GM12801 (cell line): ENCODE data around the gene EWSR1.

Experiments
- TF ChIP-seq, protein P1 (sequence below): IDR thresholded peaks from one replicate; pipeline ENCODE4 v1.5.1; 2011; ENCODE audit warnings: control low read depth; ENCODE audit not compliant: insufficient read length; ENCODE audit errors: extremely low read depth

The EWSR1 gene

DNA sequence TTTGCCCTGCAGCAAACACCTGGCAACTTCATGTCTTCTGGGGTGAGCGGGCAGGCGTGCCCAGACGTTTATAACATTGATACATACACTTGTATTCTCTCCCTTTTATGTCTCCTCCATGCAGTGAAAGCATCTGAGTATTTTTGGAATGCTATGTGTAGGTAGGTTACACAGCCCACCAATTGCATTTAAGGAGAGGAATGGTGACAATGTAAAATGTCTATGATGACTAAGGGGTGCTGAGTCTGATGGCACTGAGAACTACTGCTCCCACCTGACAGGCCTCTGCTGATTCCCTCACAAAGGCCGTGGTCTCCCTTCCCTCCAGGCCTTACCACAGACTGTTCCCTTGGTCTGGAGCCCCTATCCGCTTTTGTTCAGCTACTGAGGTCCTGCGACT, 70.3 kb downstream of the EWSR1 start:
- TF ChIP-seq, protein P1, sequence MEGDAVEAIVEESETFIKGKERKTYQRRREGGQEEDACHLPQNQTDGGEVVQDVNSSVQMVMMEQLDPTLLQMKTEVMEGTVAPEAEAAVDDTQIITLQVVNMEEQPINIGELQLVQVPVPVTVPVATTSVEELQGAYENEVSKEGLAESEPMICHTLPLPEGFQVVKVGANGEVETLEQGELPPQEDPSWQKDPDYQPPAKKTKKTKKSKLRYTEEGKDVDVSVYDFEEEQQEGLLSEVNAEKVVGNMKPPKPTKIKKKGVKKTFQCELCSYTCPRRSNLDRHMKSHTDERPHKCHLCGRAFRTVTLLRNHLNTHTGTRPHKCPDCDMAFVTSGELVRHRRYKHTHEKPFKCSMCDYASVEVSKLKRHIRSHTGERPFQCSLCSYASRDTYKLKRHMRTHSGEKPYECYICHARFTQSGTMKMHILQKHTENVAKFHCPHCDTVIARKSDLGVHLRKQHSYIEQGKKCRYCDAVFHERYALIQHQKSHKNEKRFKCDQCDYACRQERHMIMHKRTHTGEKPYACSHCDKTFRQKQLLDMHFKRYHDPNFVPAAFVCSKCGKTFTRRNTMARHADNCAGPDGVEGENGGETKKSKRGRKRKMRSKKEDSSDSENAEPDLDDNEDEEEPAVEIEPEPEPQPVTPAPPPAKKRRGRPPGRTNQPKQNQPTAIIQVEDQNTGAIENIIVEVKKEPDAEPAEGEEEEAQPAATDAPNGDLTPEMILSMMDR: no peak

- TF ChIP-seq, protein P1: no peak
These were observed 71.5 kb downstream of the EWSR1 start for GRCh38 chr22:29339381-29340235.

- TF ChIP-seq, protein P1: no peak
These were observed 72.5 kb downstream of the EWSR1 start for GRCh38 chr22:29340566-29340965.

GRCh38 chr22:29341056-29341848, 73.2 kb downstream of the EWSR1 start:
- TF ChIP-seq, protein P1: no peak

DNA sequence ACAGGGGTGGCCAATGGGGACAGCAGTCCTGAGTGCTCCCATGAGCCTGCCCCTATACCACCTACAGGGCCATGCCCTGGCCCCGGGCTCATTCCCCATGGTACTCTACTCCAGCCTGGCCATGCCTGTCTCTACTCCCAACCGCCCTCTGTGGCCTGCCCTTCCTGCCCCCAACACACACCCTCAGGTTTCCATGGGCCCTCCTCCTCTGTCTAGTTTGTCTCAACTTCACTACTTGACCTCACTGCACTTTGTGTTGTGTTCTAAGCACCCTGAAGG, 73.7 kb downstream of the EWSR1 start:
- TF ChIP-seq, protein P1: no peak

GRCh38 chr22:29342177-29342576, 74.1 kb downstream of the EWSR1 start:
- TF ChIP-seq, protein P1: no peak

DNA sequence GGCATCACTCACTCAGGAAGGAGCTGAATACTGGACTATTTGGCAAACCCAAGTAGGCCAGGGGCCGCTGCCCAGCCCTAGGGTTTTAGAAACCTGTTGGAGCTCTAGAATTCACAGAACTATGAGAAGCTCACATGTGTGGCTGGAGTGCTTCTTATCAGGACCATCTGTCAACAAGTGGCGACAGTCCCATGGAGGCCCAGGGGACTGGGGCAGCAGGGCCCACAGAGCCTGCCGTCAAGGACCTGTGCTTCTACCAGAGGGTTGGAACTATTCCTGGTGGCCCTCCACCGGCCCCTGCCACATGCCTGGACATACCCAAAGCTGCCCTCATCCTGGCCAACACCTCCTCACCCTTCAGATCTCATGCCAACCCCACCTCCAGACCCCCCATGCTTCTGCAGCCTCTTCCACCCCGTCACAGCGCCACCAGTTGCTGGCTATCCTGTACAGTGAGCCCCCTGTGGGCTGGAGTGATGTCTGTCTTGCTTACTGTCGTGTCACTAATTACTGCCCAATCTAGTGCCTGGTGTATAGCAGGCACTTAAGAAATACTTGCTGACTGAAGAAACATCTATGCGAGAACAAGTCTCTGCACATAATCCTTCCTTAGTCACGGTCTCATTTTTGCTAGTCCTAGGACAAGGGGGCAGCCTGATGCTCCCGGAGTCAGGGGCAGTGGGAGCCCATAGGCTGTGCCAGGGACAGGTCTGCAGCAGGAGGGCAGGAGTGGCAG, 74.7 kb downstream of the EWSR1 start:
- TF ChIP-seq, protein P1: no peak
